ENCODE data around the gene OR11H6.

- TF ChIP-seq CTCF (IDR thresholded peaks at IDR 0.05; ENCODE audit: poor library complexity, severe bottlenecking) (no peak), EZH2 (IDR thresholded peaks at IDR 0.05; ENCODE audit: borderline replicate concordance, insufficient read depth, low read length, poor library complexity, severe bottlenecking) (no peak), EP300 (conservative IDR thresholded peaks at IDR 0.05; ENCODE audit: poor library complexity, severe bottlenecking) (no peak), SMC3 (conservative IDR thresholded peaks at IDR 0.05; ENCODE audit: poor library complexity) (no peak), POLR2AphosphoS5 (IDR thresholded peaks at IDR 0.05) (no peak), TAF1 (IDR thresholded peaks at IDR 0.05; ENCODE audit: low read depth) (no peak)
Measured at GRCh38 chr14:20209595-20209994, 13.9 kb upstream of the OR11H6 start.

Measured in neural cell (in vitro differentiated cells).